Measurements from ENCODE around the gene RBCK1.
"Not testable (repeated sequence)": the region's sequence is repeated elsewhere in the genome, so short reads cannot be mapped to it uniquely, and the experiment has no call there.

The RBCK1 gene

DNA sequence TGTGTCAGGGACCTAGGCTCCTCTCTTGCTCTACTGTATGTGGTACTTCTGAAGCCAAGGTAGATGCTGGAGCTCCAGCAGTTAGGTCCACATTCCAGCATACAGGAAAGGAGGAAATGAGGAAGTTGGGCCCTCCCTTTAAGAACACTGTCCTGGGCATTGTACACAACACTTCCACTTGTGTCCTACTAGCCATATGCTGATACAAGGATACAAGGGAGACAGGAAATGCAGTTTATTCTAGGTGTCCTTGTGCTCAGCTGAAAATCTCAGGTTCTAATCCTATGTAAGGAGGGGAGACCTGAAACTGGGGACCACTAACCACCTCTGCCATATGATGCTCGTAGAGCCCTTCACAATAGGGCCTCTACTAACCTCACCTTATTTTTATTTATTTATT is 23.4 kb upstream of the RBCK1 start:
- no peak overlapping the region for H3K4me3 ChIP-seq (ENCODE audit: low read depth, low read length)
- no peak for TF ChIP-seq CTCF (IDR thresholded peaks at IDR 0.05; ENCODE audit: insufficient read depth, low read depth, low read length, missing control alignments)
- no peak for DNase-seq (ENCODE audit: low read depth)

DNA sequence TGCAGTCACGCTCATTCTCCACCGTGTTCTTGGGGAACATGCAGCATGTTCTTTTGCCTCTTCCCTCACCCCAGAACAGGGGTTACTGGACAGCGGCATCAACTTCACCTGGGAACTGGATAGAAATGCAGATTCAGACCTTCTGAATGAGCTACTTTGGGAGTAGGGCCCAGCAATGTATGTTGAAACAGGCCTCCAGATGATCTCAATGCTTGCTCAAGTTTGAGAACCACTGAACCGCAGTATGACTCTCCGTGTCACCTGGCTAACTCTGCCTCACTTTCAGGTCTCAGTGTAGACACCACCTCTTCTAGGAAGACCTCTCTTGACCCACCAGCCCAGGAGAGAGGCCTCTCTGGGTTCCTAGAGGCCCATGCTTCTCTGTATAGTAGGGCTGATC is 22.7 kb upstream of the RBCK1 start:
- peak; percentile 38 for DNase-seq (ENCODE audit: low read depth)
- no peak for TF ChIP-seq CTCF (IDR thresholded peaks at IDR 0.05; ENCODE audit: insufficient read depth, low read depth, low read length, missing control alignments)
- no peak overlapping the region for H3K4me3 ChIP-seq (ENCODE audit: low read depth, low read length)

DNA sequence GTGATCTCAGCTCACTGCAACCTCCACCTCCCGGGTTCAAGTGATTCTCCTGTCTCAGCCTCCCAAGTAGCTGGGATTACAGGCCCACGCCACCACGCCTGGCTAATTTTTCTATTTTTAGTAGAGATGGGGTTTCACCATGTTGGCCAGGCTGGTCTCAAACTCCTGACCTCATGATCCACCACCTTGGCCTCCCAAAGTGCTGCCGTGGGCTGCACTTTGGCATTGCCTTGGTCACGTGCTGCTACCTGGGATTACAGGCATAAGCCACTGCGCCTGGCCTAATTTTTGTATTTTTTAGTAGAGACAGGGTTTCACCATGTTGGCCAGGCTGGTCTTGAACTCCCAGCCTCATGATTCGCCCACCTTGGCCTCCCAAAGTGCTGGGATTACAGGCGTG is 21.5 kb upstream of the RBCK1 start:
- not testable (repeated sequence) for DNase-seq (ENCODE audit: low read depth); H3K4me3 ChIP-seq (ENCODE audit: low read depth, low read length)

GRCh38 chr20:387520-387919 is 20.6 kb upstream of the RBCK1 start:
- no peak for TF ChIP-seq CTCF (IDR thresholded peaks at IDR 0.05; ENCODE audit: insufficient read depth, low read depth, low read length, missing control alignments)
- no peak for DNase-seq (ENCODE audit: low read depth)
- no peak overlapping the region for H3K4me3 ChIP-seq (ENCODE audit: low read depth, low read length)

- H3K4me3 ChIP-seq (ENCODE audit: low read depth, low read length) = no peak overlapping the region
- DNase-seq (ENCODE audit: low read depth) = no peak
- no peak for TF ChIP-seq CTCF (IDR thresholded peaks at IDR 0.05; ENCODE audit: insufficient read depth, low read depth, low read length, missing control alignments)
These were observed 19.8 kb upstream of the RBCK1 start for GRCh38 chr20:388034-388994.

DNA sequence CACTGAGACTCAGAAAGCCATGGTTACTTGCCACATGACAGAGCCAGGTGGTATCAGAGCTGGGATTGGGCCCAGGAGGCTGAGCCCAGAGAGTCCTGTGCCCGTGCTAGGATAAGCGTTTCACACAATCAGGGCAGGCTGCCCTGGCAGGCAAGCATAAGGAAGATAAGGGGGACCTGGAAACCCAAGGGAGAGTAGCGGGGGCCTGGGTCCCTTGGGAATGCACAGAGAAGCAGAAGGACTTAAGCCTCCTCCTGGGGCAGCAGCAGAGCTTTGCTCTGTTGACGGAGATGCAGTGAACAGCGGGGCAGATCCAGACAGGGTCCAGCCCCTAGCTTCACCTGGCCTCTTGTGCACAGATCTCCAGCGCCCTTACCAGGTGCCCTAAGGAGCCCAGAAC is 18.9 kb upstream of the RBCK1 start:
- no peak for TF ChIP-seq CTCF (IDR thresholded peaks at IDR 0.05; ENCODE audit: insufficient read depth, low read depth, low read length, missing control alignments)
- no peak for DNase-seq (ENCODE audit: low read depth)
- no peak overlapping the region for H3K4me3 ChIP-seq (ENCODE audit: low read depth, low read length)

- no peak for TF ChIP-seq CTCF (IDR thresholded peaks at IDR 0.05; ENCODE audit: insufficient read depth, low read depth, low read length, missing control alignments)
- DNase-seq (ENCODE audit: low read depth) = no peak
- H3K4me3 ChIP-seq (ENCODE audit: low read depth, low read length) = no peak overlapping the region
These were observed 16.9 kb upstream of the RBCK1 start for GRCh38 chr20:391041-391711.

- H3K4me3 ChIP-seq (ENCODE audit: low read depth, low read length); DNase-seq (ENCODE audit: low read depth): not testable (repeated sequence)
These were observed 14.8 kb upstream of the RBCK1 start for GRCh38 chr20:393296-393695.

Measured in GM12865 (cell line).